Esophagus squamous epithelium (tissue), 5 donors: ENCODE measurements around the gene ACACA. TPM values are rescaled to one million over a fixed set of nuclear protein-coding genes. Genes with fewer than 3 reads are reported as not detected.

Experiments
- DNase-seq: peaks from one replicate; lab custom pipeline; 2025; lab: John Stamatoyannopoulos, UW
- H3K27ac ChIP-seq, 4 donors: fragments of 200-600 bp; sonication (generic); one replicate each; pipeline ENCODE4 v1.5.1; 2016 to 2019; ENCODE audit warnings: mild to moderate bottlenecking in 1 of 4
- H3K27me3 ChIP-seq, 4 donors: fragments of 200-600 bp; sonication (generic); 1 replicate in 3 of 4; 2 replicates in 1 of 4; pipeline versions ENCODE4 v1.5.1 to v1.6.0; 2017 to 2021; ENCODE audit warnings: antibody characterized with exemption in 1 of 4
- H3K36me3 ChIP-seq, 3 donors: fragments of 200-600 bp; sonication (generic); one replicate each; pipeline ENCODE4 v1.5.1; 2016 to 2019
- H3K4me1 ChIP-seq, 3 donors: fragments of 200-600 bp; sonication (generic); one replicate each; pipeline ENCODE4 v1.5.1; 2017 to 2019
- H3K4me3 ChIP-seq, 4 donors: fragments of 200-600 bp; sonication (generic); 1 replicate in 3 of 4; 2 replicates in 1 of 4; pipeline ENCODE4 v1.5.1; 2016 to 2019; ENCODE audit warnings: mild to moderate bottlenecking in 2 of 4, moderate library complexity in 1 of 4
- H3K9me3 ChIP-seq, 3 donors: fragments of 200-600 bp; sonication (generic); one replicate each; pipeline ENCODE4 v1.5.1; 2016 to 2019
- CTCF ChIP-seq, 6 experiments: fragments of 450-650 bp in 4 of 6; fragments of 200-600 bp in 2 of 6; sonication (generic) in 2 of 6; IDR thresholded peaks; one replicate each; pipeline ENCODE4 v1.5.1; 2016 to 2019; ENCODE audit warnings: antibody characterized with exemption in 6 of 6, mild to moderate bottlenecking in 4 of 6, moderate library complexity in 4 of 6
- POLR2A ChIP-seq, 4 donors: fragments of 450-650 bp; IDR thresholded peaks; one replicate each; pipeline ENCODE4 v1.6.1; 2017; ENCODE audit warnings: antibody characterized with exemption in 4 of 4, mild to moderate bottlenecking in 4 of 4, moderate library complexity in 3 of 4
- WGBS, 2 donors: methylation state at CpG; one replicate each; pipeline ENCODE4 v1.1.5; 2018; 5-methylcytosine and 5-hydroxymethylcytosine counted together
- intact Hi-C: fragments of 100-400 bp; cut with DNase I; formaldehyde crosslinking; loops from one replicate; pipeline ENCODE4 v1.15.0; 2022
- total RNA-seq, 4 donors: library from RNA; depleted of rRNA; stranded (reverse); fragments of >200 nt; gene quantifications; one replicate each; pipeline ENCODE4 v1.1.0, GENCODE V29; 2016
- donor health status: DM: yes; HTN: yes; CAD: no.

The ACACA gene
- total RNA-seq, 4 donors from 2014 or later: 34.5 to 81.0 (median 55.8) TPM

- H3K9me3 ChIP-seq: no peaks in the 10 kb centered on the region
- intact Hi-C loops: no loop called here
- H3K27me3 ChIP-seq: no peaks in the 10 kb centered on the region
- DNase-seq: no peak
- peaks cover 0 to 3% (median 0%) of the 10 kb centered on the region in 3 donors for H3K4me1 ChIP-seq
- H3K4me3 ChIP-seq: no peak overlapping the region
- 80 to 94% methylated on average over 5 of the region's 6 CpGs for WGBS, 2 donors
- TF ChIP-seq CTCF (IDR thresholded peaks at IDR 0.05) (no peak), POLR2A (IDR thresholded peaks at IDR 0.05) (no peak)
- H3K27ac ChIP-seq: no peak overlapping the region
- peaks cover 5 to 86% (median 10%) of the 10 kb centered on the region in 3 donors for H3K36me3 ChIP-seq
Observed at GRCh38 chr17:37052450-37052849, 354.2 kb downstream of the ACACA start.

GRCh38 chr17:37051833-37052232, 354.8 kb downstream of the ACACA start:
- DNase-seq: no peak
- Histone ChIP-seq H3K27ac (no peak overlapping the region), H3K27me3 (no peaks in the 10 kb centered on the region), H3K4me3 (no peak overlapping the region), H3K4me1 (peaks cover 0 to 5% (median 0%) of the 10 kb centered on the region in 3 donors), H3K9me3 (no peaks in the 10 kb centered on the region), H3K36me3 (peaks cover 5 to 80% (median 8%) of the 10 kb centered on the region in 3 donors)
- WGBS, 2 donors: 88 to 96% methylated on average over 3 of the region's 3 CpGs
- TF ChIP-seq POLR2A (IDR thresholded peaks at IDR 0.05): no peak
- TF ChIP-seq CTCF (IDR thresholded peaks at IDR 0.05): no peak
- intact Hi-C loops: no loop called here

GRCh38 chr17:37051381-37051780, 355.3 kb downstream of the ACACA start:
- H3K9me3 ChIP-seq: no peaks in the 10 kb centered on the region
- peaks cover 4 to 75% (median 5%) of the 10 kb centered on the region in 3 donors for H3K36me3 ChIP-seq
- H3K4me1 ChIP-seq: peaks cover 0 to 5% (median 0%) of the 10 kb centered on the region in 3 donors
- no peak for DNase-seq
- TF ChIP-seq POLR2A (IDR thresholded peaks at IDR 0.05) (no peak), CTCF (IDR thresholded peaks at IDR 0.05) (no peak)
- no peak overlapping the region for H3K4me3 ChIP-seq
- H3K27me3 ChIP-seq: no peaks in the 10 kb centered on the region
- WGBS, 2 donors: 86 to 94% methylated on average over 5 of the region's 5 CpGs
- intact Hi-C loops: no loop called here
- H3K27ac ChIP-seq: no peak overlapping the region

GRCh38 chr17:37050920-37051319, 355.7 kb downstream of the ACACA start:
- no peaks in the 10 kb centered on the region for H3K27me3 ChIP-seq
- intact Hi-C loops: no loop called here
- no peak for TF ChIP-seq CTCF (IDR thresholded peaks at IDR 0.05)
- no peak for TF ChIP-seq POLR2A (IDR thresholded peaks at IDR 0.05)
- no peaks in the 10 kb centered on the region for H3K9me3 ChIP-seq
- H3K4me1 ChIP-seq: peaks cover 0 to 5% (median 0%) of the 10 kb centered on the region in 3 donors
- peaks cover 4 to 71% (median 5%) of the 10 kb centered on the region in 3 donors for H3K36me3 ChIP-seq
- 69 to 81% methylated on average over 3 to 4 of the region's 5 CpGs for WGBS, 2 donors
- no peak overlapping the region for H3K4me3 ChIP-seq
- no peak overlapping the region for H3K27ac ChIP-seq
- no peak for DNase-seq

GRCh38 chr17:37048811-37049210, 357.8 kb downstream of the ACACA start:
- Histone ChIP-seq H3K9me3 (no peaks in the 10 kb centered on the region), H3K4me1 (peaks cover 0 to 5% (median 0%) of the 10 kb centered on the region in 3 donors), H3K36me3 (peaks cover 4 to 68% (median 5%) of the 10 kb centered on the region in 3 donors), H3K27me3 (no peaks in the 10 kb centered on the region), H3K4me3 (no peak overlapping the region), H3K27ac (no peak overlapping the region)
- 89 to 98% methylated on average over 5 of the region's 5 CpGs for WGBS, 2 donors
- TF ChIP-seq POLR2A (IDR thresholded peaks at IDR 0.05) (no peak), CTCF (IDR thresholded peaks at IDR 0.05) (no peak)
- no peak for DNase-seq
- intact Hi-C loops: loop anchor here (5.0 kb wide), 1 partner anchor 417 kb away; no protein-coding TSS in a partner anchor
